Stimulated activated CD8-positive, alpha-beta memory T cell treated with anti-CD3 and anti-CD28 coated beads, Interleukin-4, amount 100 ng/mL, for 48 hours (primary cell): ENCODE measurements around the gene EVC2.
A peak's percentile ranks its signal among the peaks of the same experiment; 100 is the strongest.
"Not testable (repeated sequence)": the region's sequence is repeated elsewhere in the genome, so short reads cannot be mapped to it uniquely, and the experiment has no call there.

ENCODE experiments used
- DNase-seq: peaks from one replicate; pipeline ENCODE4 v3.0.0-alpha.2; 2020

Gene EVC2

DNA sequence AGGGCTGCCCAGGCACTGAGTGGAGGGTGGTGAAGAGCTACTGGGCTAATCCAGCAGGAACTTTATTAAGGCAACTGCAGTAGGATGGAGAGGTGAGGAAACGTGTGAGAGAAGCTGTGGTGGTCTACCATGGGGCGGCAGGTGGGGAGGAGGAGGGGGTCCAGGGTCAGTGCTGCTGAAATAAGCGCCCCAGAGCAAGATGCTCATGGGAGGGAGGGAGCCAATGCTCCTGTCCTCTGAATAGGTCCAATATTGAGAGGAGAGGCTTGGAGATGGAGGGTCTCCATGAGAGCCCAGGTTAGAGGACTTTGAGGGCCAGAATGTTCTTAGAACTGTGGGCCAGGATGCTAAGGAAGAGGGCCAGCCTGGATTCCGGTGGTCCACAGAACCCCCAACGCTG, 37.9 kb upstream of the EVC2 start:
- no peak for DNase-seq

DNA sequence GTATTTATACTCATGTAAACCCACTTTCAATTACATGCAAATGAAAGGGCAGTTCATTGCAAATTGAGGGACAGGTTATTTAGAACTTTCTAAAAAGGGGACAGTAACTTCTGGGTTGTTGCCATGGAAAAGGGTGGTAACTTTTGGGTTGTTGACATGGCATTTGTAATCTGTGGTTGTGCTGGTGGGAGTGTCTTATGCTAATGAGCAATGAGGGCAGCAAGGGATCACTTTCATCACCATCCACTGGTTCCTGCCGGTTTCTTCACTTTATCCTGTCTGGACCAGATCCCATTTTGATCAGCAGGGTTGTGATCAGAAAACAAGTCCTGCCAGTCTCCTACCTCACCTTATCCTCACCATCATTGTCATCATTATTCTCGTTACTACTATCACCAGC, 34.6 kb upstream of the EVC2 start:
- DNase-seq = no peak

DNA sequence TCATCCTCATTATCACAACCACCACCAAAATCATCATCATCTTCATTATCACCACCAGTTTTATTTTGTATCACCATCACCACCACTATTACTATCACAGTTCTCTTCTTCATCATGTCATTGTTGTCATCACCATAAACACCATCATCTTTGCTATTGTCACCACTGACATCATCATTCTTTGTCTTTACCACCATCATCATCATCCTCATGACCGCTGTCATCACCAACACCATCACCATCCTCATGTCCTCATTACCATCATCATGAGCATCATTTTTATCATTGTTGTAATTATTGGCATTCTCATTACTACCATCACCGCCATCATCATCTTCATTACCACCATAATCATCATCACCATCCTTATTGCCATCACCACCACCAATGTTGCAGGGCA, 34.0 kb upstream of the EVC2 start:
- no peak for DNase-seq

DNA sequence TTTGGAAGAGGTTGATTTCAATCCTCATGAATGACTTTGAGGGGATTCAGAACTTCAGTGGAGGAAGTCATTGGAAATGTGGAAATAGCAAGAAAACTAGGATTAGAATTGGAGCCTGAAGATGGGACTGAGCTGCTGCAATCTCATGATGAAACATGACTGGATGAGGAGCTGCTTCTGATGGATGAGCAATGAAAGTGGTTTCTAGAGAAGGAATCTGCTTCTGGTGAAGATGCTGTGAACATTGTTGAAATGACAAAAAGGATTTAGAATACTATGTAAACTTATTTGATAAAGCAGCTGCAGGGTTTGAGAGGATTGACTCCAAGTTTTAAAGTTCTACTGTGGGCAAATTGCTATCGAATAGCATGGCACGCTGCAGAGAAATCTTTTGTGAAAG, 29.7 kb upstream of the EVC2 start:
- DNase-seq = no peak

DNA sequence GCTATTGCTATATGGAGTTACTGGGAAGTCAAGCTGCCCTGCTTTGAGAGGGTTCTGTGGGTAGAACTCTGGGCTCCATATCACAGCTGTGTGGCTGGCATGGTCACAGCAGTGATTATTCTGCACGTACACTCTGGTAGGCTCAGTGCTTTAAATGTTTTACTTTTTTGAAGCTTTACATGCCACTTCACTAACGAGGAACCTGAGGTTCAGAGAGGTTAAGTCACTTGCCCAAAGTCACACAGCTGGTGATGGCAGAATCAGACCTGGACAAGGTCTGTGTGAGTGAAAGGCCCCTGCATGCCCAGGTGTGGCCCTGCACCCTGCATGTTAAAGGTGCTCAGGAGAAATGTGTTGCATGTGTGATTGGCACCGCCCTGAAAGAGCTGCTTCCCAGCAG, 27.1 kb upstream of the EVC2 start:
- DNase-seq = no peak

DNA sequence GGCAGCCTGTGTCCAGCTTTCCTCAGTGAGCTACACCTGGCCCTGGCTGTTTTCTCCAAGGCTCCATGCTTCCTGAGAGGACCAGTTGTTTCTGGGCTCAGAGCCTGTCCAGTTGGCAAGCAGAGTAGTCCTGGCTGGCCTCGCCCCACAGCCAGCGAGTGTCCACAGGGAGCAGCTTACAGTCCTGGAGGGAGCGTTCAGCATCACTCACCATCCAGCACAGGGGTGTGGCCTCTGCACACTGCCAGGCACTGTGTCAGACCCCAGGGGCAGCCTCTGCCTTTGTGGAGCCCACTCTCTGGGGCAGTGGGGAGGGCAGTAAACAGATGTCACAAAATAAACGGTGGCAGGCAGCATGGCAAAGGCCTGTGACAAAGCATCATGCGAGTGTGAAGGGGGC, 26.5 kb upstream of the EVC2 start:
- DNase-seq = no peak

DNA sequence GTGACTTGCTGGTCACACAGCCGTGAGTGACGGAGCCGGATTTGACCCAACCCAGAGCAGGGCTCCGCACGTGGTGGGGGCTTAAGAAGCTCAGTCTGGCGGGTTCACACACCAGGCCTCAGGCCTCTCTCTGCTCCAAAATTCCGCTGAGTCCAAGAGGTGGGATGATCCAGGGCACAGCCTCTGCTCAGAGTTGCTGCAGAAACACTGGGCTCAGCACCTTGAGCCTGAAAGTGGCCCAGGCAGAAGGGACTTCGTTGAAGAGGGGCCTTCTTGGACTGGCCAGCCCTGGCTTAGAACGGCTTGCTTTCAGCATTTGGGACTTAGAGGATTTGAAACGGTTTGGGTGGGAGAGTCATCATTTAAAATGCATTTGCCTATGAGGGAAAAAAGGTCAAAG, 23.8 kb upstream of the EVC2 start:
- DNase-seq = no peak

DNA sequence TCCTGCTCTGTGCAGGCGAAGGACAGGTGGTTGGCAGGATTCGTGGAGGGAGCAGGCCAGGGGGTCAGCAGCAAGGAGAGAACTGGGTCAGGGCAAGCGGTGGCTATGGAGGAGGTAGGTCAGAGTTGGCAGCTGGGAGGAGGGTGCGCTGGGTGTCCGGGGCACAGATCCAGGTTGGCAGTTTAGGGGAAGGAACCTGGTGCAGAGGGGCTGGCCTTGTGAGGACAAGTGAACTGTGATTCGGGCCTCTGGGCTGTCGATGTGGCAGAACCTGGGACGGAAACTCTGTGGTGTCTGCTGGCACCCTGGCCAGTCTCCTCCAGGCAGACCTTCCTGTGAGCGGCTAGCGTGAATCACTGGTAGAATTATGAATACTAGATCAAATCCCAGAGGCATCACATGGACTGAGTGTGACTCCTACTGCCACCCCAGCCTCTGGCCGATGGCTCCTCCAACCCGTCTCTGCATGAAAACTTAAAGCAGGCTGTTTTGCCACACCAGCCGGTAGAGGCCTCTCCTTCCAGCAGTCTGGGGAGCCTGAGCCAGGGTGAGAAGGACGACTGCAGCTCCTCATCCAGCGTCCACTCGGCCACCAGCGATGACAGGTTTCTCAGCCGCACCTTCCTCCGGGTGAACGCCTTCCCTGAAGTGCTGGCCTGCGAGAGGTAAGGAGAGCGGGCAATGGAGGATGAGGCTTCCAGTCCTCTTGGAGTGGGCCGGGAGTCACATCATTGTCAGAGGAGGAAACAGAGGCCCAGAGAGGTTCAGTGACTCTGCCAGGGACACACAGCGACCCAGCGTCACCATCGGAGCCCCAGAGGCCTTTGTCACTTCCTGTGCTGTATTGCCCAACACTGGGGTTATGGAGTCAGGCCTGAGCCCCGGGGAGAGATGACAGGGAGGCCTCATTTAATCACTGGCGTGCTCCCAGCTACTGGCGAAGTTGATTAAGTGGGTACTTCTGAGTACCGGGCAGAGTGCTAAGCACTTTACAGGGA, 22.9 kb upstream of the EVC2 start:
- no peak for DNase-seq

DNA sequence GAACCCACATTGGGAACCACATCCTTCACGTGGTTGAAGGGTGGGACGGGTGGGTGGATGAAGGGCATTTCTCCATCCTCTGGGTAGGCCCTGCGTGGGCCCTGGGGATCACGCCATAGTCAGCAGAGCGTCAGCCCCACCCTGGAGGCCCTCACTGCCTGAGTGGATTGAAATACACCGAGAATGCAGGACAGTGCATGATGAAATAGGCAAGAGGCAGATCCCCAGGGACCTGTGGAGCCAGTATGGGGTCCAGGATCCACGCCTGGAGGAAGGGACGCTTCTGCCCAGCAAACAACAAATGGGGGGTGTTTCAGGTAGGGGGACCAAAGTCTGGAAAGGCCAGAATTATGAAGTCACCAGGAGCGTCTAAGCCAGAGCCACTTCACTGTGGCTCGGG, 22.1 kb upstream of the EVC2 start:
- DNase-seq = no peak

DNA sequence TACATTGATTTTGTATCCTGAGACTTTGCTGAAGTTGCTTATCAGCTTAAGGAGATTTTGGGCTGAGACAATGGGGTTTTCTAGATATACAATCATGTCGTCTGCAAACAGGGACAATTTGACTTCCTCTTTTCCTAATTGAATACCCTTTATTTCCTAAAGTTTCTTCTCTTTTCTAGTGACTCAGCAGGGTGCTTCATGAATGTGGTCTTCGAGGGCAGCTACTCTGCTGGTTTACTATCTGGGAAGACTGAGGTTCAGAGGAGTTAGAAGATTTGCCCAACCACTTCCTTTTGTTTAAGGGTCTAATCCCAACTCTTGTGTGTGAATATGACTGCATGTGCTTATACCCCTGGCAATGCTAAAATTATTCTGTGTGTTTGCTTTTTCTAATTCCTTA, 20.1 kb upstream of the EVC2 start:
- not testable (repeated sequence) for DNase-seq

DNA sequence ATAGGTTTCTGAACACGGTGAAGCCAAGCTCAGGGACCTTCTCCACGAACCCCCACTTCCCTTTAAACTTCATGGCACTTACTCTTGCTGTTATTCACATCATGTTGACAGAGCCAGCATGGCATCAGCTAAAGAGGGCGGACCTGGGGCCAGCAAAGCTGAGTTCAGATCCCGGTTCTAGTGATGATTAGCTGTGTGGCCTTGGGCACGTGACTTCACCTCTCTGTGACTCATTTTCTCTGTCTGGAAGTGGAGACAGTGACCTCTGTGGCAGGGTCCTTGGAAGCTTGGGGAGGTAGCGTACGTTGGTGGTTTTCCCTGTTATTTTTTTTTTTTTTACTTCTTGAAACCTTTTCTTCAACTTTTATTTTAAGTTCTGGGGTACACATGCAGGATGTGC, 16.0 kb upstream of the EVC2 start:
- no peak for DNase-seq

DNA sequence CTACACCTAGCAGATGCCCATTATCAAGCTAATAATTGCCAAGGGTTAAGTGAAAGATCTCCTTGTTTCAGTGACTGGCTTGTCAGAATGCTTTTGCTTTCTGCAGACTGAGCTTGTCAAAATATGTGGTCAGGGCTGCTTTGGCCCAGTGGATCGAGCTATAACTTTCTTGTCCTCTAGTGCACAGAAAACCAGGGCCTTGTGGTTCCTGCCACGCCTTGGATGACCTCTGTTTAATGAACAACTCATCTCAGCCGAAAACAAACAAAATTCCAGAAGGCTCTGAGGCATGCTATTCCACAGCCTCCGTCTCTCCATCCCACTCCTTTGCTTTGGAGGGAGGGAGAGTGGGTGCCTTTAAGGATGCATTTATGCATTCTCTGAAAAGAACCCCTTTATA, 14.0 kb upstream of the EVC2 start:
- DNase-seq = no peak

DNA sequence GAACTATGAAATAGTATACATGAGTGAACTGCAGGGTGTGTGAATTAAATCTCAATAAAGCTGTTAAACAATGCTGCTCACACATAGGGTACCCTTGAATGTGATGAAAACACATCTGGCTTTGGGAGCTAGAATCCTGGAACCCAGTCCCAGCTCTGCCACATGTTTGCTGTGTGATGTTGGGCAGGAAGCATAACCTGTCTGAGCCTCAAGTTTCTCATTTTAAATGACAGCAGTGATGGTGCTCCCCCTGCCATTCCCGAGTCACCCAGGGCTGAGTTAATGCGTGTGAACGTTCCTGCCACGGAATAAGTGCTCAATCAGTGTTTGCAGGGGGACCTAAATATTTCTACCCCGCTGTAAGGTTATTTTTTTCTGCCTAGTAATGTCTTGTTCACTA, 13.6 kb upstream of the EVC2 start:
- no peak for DNase-seq

DNA sequence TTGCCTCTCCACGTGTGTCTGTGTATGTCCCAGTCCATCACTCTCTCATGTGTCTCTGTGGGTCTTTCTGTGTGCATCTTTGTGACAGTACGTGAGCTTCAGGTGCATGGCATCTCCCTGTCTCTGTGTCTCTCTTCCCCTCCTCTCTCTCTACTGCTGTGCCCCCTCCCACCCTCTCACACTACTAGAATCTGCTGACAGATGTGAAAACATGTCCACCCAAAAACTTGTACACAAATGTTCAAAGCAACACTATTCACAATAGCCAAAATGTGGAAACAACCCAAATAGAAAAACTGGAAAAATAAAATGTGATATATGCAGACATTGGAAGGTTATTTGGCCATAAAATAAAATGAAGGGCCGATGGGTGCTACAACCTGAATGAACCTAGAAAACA, 12.6 kb upstream of the EVC2 start:
- DNase-seq = no peak

DNA sequence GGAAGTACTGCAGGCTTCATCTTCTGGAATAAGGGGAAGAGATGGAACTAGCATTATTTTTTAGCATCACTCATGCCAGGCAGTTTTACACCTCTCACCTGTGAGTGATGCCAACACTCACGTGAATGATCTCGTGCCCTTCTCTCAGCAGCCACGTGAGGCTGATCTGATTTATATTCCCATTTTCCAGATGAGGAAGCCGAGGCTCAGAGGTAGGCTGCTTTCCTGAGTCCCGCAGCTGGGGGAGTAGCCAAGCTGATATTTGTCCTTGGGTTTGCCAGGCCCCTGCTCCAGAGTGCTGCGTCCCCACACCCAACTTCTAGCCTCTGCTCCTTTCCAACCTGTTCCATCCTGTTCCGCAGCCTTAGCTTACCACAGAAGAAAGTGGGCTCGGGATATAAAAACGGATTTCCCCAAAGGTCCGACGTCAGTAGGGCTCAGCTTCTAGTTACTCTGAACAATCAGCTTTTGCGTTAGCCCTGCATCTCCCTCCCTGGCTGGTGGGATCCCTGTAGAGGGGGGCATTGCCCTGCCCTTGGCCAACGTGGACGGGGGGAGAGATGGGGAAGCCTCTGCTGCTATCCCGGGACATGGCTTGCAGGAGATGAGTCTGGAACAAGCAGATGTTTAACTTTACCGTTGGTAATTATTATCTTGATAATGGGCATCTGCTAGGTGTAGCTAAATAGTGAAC, 11.9 kb upstream of the EVC2 start:
- DNase-seq = no peak

DNA sequence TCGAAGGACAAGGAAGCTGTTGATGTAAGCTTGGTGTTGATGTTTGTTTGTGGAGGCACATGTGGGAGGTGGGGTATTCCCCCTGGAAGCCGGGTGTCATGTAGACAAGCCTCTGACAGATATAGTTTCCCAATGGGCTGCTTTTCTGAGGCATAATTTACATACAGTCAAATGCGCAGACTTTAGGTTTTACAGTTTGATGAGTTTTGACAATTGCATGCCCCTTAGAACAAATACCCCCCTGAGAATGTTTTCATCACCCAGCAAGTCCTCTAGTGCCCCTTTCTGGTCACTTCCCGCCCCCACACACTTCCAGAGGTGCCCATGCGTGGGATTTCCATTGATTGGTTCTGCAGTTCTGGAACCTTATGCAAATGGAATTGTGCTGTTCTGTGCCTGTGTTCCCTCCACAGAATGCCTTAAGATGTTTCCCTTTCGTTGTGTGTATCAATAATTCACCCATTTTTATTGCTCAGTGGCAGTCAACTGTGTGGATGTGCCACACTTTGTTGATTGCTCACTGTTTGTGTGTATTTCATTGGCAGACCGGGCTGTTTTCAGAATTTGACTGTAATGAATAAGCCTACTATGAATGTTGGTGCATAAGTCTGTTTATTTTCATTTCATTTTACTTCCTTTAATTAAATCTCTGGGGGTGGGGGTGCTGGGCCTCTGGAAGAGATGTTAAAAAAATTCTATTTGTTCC, 11.1 kb upstream of the EVC2 start:
- no peak for DNase-seq

DNA sequence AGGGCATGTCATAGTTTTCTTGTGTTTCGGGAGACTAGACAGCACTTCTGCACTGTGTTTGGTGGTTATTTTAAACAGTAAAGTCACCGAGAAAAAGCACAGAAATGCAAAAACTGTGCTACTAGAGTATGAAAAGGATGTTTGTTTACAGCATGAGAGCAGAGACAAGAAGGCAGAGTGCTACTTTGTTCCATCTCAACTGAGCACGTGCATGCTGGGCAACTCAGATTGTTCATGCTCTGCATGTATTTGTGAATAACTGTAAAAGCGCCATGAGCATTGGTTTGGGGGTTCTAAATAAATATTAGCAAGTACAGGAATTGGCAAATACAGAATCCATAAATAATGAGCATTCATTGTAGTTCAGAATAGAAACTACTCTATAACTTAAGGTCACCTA, 10.1 kb upstream of the EVC2 start:
- no peak for DNase-seq

DNA sequence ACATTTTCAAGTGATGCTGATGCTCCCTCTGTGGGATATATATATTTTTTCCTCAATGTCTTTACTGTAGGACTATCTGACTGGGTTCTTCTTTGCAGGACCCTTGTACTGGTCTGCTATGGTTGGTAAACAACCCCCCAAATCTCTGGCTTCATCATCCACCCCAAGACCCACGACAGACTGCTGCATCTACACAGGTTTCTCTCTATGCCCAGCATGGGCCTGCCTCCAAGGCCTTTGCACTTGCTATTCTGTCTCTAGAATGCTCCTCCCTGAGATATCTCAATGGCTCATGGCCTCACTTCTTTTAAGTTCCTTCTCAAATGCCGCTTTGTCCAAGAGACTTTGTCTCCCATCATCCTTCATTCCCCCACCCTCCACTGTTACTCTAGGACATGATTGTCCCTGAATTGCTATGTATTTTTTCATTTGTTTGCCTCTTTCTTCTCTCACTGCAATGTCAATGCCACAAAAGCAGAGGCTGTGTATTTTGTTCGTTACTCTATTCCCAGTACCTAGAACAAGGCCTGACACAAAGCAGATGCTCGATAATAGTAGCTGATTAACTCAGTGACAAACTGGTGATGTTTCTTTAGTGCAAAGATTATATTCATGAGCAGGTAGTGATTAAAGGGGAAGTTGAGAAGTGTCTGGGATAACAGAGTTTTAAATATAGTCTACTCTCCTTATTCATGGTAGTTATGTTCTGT, 9.2 kb upstream of the EVC2 start:
- DNase-seq = no peak

DNA sequence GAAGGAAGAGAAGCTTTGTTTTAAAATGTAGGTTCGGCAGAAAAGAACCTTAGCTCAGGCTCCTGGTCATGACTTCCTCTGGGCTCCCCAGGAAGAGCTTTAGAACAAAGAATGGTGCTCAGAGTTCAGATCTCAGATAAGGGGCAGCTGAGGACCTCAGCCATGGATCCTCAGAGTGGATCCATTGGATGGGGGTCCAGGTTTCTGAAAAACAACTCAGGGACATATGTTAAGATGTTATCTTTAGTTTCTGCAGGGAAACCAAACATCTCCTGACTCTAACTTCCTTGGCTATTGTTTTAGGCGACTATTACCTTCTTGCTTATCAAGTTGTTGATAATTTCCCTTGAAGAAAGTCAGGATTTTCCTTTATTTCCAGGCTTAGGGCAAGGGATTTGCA, 8.0 kb upstream of the EVC2 start:
- DNase-seq = no peak

DNA sequence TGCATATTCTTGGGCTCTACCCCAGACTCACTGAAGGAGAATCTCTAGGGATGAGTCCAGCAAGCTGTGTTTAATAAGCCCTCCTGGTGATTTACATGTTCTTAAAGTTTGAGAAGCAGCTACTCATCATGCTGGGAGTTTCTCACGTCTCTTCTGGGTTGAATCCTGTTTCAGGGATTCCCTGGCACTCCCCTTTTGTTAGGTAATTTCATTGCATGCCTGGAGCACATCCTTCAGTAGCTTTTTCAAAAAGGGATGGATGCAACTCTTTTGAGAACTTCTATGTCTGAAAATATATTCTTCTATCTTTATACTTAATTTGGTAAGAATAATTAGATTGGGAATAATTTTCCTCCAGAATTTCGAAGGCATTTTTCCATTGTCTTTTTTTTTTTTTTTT, 7.0 kb upstream of the EVC2 start:
- no peak for DNase-seq

DNA sequence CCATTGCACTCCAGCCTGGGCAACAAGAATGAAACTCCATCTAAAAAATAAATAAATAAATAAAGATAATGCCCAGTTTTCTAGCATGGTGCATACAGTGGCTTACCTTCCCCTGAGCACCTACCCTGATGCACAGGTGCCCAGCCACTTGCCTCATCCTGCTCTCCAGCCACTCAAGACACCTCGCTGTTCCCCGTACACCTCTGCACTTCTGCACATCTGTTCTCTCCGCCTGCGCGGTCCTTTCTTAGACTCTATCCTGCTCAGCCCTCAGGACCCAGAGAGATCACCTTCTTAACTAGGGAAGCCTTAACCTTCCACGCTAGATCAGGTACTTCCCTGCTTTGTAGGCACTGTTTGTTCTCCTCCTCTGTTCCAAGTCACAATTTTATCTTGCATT, 5.5 kb upstream of the EVC2 start:
- no peak for DNase-seq

DNA sequence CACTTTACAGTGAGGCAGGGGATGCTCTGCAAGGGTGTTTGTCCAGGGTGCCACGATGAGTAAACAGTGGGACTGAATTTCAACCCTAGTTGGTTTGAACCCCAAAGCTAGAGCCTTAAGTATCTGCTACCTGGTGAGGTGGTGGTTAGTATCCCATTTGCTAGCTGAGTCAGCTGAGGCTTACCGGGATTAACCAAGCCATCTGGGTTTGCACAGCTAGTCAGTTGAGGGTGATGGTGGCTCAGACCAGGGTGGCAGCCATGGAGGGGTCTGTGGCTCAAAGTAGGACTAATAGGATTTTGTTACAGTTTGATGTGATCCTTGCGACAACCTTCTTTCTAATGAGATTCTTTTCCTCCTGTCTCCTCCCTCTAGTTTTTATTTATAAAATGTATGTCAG, 4.6 kb upstream of the EVC2 start:
- DNase-seq = no peak

DNA sequence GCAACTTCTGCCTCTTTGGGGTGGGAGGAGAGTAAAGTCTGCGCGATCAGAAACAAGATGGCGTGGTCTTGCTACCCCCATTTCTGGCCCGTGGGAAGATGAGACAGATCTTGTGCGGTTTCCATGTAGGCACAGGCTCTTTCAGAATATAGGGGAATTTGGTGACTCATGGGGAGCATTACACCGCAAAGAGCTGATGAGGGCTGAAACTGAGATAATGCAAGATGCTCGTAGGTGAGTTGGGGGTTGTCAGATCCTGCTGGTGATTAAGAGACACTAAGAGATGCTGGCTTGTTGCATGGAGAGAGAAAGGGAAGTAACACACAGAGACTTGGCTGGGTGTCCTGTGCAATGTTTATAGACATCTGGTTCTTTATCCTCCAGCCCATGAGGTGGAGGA, 4.2 kb upstream of the EVC2 start:
- peak; percentile 54 for DNase-seq
